ENCODE results near the gene ZNF750. TPM values are rescaled to one million over a fixed set of nuclear protein-coding genes. Genes with fewer than 3 reads are reported as not detected.
A peak's percentile ranks its signal among the peaks of the same experiment; 100 is the strongest.

ZNF750 gene
- total RNA-seq, 1 experiment from 2014 or later = not detected

DNA sequence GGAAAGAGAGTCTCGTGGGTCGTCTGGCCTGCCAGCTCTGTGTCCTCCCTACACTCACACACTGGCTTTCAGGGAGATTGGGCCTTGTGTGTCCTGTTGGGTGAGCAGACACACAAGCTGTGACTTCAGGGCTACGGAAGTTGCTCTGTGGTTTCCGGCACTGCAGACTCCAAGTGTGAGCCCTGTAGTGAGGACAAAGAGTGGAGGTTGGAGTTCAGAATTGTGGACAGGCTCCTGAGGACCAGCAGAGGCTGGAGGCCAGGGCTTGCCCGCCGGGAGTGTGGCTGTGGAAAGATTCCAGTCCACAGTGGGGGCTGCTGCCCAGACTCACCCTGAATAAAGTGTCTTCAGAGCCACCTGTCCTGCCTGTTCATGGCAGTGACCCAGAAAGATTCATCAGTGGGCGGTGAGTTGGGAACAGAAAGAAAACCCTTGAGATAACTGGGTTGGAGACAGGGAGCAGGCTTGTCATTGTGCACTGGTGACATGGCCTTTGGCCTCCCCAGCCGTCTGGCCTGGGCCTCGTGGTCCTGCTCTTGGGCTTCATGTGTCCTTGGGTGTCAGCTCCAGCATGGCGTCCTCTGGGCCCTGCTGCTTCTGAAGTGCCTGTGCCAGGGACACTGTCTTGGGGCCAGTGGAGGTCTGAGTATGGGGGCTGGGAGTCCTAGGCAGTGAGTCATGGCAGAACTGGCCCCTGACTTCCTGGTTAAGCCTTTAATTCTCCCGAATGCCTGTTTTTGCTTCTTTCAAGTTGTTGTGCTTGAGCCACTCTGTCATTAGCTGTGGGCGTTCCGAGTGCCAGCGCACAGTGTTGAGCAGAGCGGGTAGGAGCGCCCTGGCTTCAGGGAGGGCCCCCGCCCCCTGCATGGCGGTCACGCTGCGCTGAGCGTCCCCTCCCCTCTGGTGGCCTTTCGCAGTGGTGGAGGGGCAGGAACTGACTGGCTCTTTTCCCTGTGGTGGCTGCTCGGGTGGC is 19.9 kb upstream of the ZNF750 start:
- Histone ChIP-seq H3K27ac (peak overlapping the region; percentile 74), H3K4me1 (replicated peaks) (peaks cover 33% of the 10 kb centered on the region), H3K27me3 (replicated peaks) (no peaks in the 10 kb centered on the region), H3K36me3 (peaks cover 6% of the 10 kb centered on the region; the same call in 1 of the 2 replicates), H3K4me3 (no peak overlapping the region), H3K9me3 (replicated peaks) (no peaks in the 10 kb centered on the region)
- DNase-seq (ENCODE audit: low read depth in 1 of 2, low spot score in 2 of 2) = peak; percentile 88 to 93

DNA sequence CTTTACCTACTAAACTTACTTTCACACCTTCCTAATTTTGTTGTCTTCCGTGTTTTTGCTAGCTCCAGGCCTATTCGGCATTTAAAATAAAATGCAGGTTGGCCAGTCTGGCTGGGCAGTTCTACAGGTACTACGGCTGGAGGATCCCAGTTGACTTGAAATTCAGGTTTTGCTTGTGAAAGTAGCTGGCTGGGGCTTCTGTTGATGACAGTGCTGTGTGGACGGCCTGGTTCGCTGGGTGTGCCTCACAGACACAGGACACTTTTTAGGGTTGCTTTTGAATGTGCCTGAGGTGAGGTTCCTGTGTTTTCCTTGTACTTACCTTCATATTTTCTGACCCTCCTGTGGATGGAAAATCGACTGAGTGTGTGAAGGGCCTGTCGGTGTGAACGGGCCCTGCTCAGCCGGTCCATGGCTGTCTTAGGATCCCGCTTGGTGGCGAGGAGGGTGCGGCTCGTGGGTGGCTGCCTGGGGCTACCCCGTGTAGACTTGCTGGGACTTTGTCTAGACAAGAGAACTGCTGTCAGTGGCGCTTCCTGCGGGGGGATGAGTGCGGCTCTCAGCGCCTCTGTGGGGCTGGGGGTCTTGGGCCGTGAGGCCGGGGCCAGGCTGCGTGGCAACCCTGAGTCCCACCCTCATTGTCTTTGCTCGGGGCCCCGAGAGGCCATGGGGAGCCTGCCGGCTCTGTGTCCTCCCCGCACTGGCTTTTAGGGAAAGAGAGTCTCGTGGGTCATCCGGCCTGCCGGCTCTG is 18.7 kb upstream of the ZNF750 start:
- no peak for DNase-seq (ENCODE audit: low read depth in 1 of 2, low spot score in 2 of 2)
- Histone ChIP-seq H3K4me3 (no peak overlapping the region), H3K27ac (no peak overlapping the region), H3K4me1 (replicated peaks) (peaks cover 21% of the 10 kb centered on the region), H3K9me3 (replicated peaks) (no peaks in the 10 kb centered on the region), H3K36me3 (peaks cover 8% of the 10 kb centered on the region; the same call in 1 of the 2 replicates), H3K27me3 (replicated peaks) (no peaks in the 10 kb centered on the region)

DNA sequence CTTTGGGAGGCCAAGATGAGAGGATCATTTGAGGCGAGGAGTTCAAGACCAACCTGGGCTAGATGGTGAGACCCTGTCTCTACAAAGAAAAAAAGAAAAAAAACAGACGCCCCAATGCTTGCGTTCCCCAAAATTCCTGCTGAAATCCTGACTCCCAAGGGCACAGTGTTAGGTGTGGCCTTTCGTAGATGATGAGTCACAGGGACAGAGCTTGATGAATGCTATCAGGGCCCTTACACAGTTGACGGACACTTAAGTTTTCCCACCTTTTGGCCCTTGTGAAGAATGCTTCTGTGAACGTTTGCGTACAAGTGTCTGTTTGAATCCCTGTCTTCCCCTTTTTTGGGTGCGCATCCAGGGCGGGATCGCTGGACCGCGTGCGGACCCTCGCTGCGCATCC is 16.5 kb upstream of the ZNF750 start:
- no peaks in the 10 kb centered on the region for H3K9me3 ChIP-seq (replicated peaks)
- H3K4me1 ChIP-seq (replicated peaks) = peaks cover 17% of the 10 kb centered on the region
- no peak overlapping the region for H3K27ac ChIP-seq
- H3K4me3 ChIP-seq = no peak overlapping the region
- H3K36me3 ChIP-seq = peaks cover 8% of the 10 kb centered on the region; the same call in 1 of the 2 replicates
- DNase-seq (ENCODE audit: low read depth in 1 of 2, low spot score in 2 of 2) = no peak
- no peaks in the 10 kb centered on the region for H3K27me3 ChIP-seq (replicated peaks)

GRCh38 chr17:82854226-82854625 is 14.4 kb upstream of the ZNF750 start:
- 0 out of 2 replicates have a peak, but pooled peaks cover 3% of the 10 kb centered on the region for H3K27me3 ChIP-seq (replicated peaks)
- H3K27ac ChIP-seq = no peak overlapping the region
- peaks cover 11% of the 10 kb centered on the region for H3K36me3 ChIP-seq
- H3K9me3 ChIP-seq (replicated peaks) = no peaks in the 10 kb centered on the region
- 0 out of 2 replicates have a peak, but pooled peaks cover 2% of the 10 kb centered on the region for H3K4me1 ChIP-seq (replicated peaks)
- no peak for DNase-seq (ENCODE audit: low read depth in 1 of 2, low spot score in 2 of 2)
- no peak overlapping the region for H3K4me3 ChIP-seq

DNA sequence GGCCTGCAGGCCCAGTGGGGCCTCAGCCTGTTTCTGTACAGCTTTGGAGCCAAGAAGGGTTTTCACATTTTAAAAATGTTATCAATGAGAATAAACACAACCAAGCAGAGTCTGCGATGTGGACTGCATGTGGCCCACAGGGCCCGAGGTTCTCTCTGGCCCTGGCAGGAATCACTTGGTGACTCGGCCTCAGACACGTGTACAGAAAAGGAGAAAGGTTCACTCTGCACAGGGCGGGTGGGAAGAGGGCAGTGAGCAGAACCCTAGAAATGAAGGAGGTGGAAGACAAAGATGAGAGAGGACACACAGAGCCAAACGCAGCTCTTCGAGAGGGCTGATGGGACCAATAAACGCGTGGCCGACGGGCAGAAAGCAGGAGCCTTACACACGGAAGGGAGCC is 11.6 kb upstream of the ZNF750 start:
- no peak for DNase-seq (ENCODE audit: low read depth in 1 of 2, low spot score in 2 of 2)
- no peak overlapping the region for H3K4me3 ChIP-seq
- H3K27me3 ChIP-seq (replicated peaks) = 0 out of 2 replicates have a peak, but pooled peaks cover 3% of the 10 kb centered on the region
- H3K36me3 ChIP-seq = peaks cover 18% of the 10 kb centered on the region
- H3K4me1 ChIP-seq (replicated peaks) = peaks cover 10% of the 10 kb centered on the region
- H3K27ac ChIP-seq = no peak overlapping the region
- no peaks in the 10 kb centered on the region for H3K9me3 ChIP-seq (replicated peaks)

GRCh38 chr17:82849076-82849945 is 9.5 kb upstream of the ZNF750 start:
- H3K9me3 ChIP-seq (replicated peaks) = no peaks in the 10 kb centered on the region
- H3K36me3 ChIP-seq = peaks cover 16% of the 10 kb centered on the region
- no peak for DNase-seq (ENCODE audit: low read depth in 1 of 2, low spot score in 2 of 2)
- 0 out of 2 replicates have a peak, but pooled peaks cover 3% of the 10 kb centered on the region for H3K27me3 ChIP-seq (replicated peaks)
- H3K27ac ChIP-seq = no peak overlapping the region
- no peak overlapping the region for H3K4me3 ChIP-seq
- H3K4me1 ChIP-seq (replicated peaks) = peaks cover 10% of the 10 kb centered on the region

GRCh38 chr17:82848022-82848592 is 8.3 kb upstream of the ZNF750 start:
- Histone ChIP-seq H3K27ac (peak overlapping the region; percentile 41), H3K36me3 (peaks cover 16% of the 10 kb centered on the region), H3K27me3 (replicated peaks) (0 out of 2 replicates have a peak, but pooled peaks cover 3% of the 10 kb centered on the region), H3K4me3 (peak overlapping the region; percentile 36), H3K9me3 (replicated peaks) (no peaks in the 10 kb centered on the region), H3K4me1 (replicated peaks) (peaks cover 10% of the 10 kb centered on the region)
- DNase-seq (ENCODE audit: low read depth in 1 of 2, low spot score in 2 of 2) = peak; percentile 84 to 85

DNA sequence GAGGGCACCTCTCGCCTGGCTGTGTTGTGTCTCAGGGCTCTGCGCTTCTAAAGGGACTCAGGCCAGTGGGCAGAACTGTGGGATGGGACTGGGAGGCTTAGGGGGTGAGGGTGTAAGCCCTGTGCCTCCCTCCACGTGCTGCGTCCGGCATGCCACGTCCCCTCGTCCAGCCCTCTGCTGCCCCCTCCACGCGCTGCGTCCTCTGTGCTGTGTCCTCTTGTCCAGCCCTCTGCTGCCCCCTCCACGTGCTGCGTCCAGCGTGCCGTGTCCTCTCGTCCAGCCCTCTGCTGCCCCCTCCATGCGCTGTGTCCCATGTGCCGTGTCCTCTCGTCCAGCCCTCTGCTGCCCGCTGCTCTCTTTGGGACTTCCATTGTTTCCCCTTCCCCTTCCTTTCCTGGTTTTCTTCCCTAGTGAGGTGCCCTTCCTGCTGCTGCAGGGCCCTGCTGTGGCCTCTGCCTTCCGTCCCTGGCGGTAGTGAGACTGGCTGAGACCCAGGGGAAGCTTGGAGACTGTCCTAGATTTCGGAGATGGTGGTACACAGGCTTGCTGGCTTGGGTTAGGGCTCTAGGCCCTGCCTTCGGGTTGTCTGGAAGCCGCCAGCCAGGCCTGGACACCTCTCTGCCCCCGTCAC is 6.4 kb upstream of the ZNF750 start:
- peaks cover 10% of the 10 kb centered on the region for H3K4me1 ChIP-seq (replicated peaks)
- H3K9me3 ChIP-seq (replicated peaks) = no peaks in the 10 kb centered on the region
- no peak overlapping the region for H3K27ac ChIP-seq
- H3K4me3 ChIP-seq = no peak overlapping the region
- no peak for DNase-seq (ENCODE audit: low read depth in 1 of 2, low spot score in 2 of 2)
- peaks cover 16% of the 10 kb centered on the region for H3K36me3 ChIP-seq
- H3K27me3 ChIP-seq (replicated peaks) = 0 out of 2 replicates have a peak, but pooled peaks cover 3% of the 10 kb centered on the region

DNA sequence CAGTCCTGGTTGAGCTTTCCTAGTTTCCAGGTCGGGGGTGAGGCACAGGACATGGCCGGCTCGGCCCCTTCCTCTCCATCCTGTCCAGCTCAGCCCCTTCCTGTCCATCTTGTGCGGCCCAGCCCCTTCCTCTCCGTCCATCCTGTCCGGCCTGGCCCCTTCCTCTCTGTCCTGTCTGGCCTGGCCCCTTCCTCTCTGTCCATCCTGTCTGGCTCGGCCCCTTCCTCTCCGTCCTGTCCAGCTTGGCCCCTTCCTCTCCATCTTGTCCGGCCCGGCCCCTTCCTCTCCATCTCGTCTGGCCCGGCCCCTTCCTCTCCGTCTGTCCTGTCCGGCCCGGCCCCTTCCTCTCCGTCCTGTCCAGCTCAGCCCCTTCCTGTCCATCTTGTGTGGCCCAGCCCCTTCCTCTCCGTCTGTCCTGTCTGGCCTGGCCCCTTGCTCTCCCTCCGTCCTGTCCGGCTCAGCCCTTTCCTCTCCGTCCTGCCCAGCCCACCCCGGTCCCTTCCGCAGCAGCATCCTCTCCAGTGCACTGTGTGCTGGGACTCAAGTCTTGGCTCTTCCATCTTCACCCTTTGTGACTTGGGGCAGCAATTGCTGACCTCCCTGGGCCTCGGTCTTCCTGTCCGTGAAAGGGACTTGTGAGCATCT is 5.5 kb upstream of the ZNF750 start:
- no peak for DNase-seq (ENCODE audit: low read depth in 1 of 2, low spot score in 2 of 2)
- H3K36me3 ChIP-seq = peaks cover 12% of the 10 kb centered on the region
- H3K4me1 ChIP-seq (replicated peaks) = peaks cover 7% of the 10 kb centered on the region
- H3K27me3 ChIP-seq (replicated peaks) = no peaks in the 10 kb centered on the region
- no peaks in the 10 kb centered on the region for H3K9me3 ChIP-seq (replicated peaks)
- H3K4me3 ChIP-seq = no peak overlapping the region
- H3K27ac ChIP-seq = no peak overlapping the region

DNA sequence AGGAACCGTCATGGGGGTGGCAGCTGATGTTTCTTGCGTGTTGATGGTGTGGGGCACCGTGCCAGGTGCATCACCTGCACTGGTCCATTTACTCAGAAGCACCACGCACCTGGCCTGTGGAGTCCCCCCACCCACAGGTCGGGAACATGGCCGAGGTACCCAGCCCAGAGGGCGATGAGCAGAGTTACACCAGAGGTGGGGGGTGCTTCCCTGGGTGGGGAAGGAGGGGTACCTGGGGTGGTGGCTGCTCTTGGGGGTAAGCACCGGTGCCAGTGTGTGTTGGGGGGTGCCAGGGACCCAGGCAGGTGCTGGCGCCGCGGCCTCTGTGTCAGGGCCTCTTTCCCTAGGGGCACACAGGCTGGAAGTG is 5.0 kb upstream of the ZNF750 start:
- peaks cover 7% of the 10 kb centered on the region for H3K4me1 ChIP-seq (replicated peaks)
- no peak overlapping the region for H3K4me3 ChIP-seq
- no peak for DNase-seq (ENCODE audit: low read depth in 1 of 2, low spot score in 2 of 2)
- no peaks in the 10 kb centered on the region for H3K9me3 ChIP-seq (replicated peaks)
- no peak overlapping the region for H3K27ac ChIP-seq
- H3K27me3 ChIP-seq (replicated peaks) = no peaks in the 10 kb centered on the region
- H3K36me3 ChIP-seq = peaks cover 12% of the 10 kb centered on the region

DNA sequence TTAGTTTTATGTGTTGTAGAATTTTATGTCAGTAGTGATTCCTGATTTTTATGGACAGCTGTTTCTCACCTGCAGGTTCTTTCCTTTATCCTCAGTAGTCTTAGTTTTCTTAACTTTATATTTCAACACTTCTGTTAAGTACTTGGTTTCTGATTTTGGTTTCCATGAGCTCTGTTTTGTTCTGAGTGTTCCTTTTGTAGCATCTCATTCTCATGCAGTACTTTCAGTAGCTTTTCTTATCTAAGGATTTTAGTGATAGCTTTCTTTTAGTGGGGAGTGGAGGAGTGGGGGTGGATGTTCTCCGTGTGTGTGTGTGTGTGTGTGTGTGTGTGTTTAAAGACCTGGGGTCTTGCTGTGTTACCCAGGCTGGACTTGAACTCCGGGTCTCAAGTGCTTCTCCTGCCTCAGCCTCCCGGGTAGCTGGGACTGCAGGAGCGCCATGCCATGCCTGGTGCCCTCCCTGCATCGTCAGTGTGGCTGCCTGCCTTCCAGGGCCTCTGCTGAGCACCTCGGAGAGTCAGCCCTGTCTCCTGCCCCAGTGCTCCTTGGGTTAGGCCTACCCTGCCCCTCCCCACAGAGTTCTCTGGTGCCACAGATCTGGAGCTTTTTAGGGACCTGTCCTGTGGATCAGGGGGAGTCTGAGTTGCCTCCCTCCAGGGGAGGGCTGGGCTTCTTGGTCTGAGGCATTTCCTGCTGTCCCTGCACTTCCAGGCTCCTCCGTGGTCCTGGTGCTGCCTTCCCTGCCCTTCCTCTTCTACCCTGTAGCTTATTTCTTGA is 4.3 kb upstream of the ZNF750 start:
- DNase-seq (ENCODE audit: low read depth in 1 of 2, low spot score in 2 of 2) = no peak
- H3K4me1 ChIP-seq (replicated peaks) = peaks cover 7% of the 10 kb centered on the region
- no peak overlapping the region for H3K4me3 ChIP-seq
- peaks cover 12% of the 10 kb centered on the region for H3K36me3 ChIP-seq
- H3K9me3 ChIP-seq (replicated peaks) = no peaks in the 10 kb centered on the region
- no peak overlapping the region for H3K27ac ChIP-seq
- no peaks in the 10 kb centered on the region for H3K27me3 ChIP-seq (replicated peaks)

Data from SJSA1 (cell line).